Peyer's patch (tissue), 4 donors: ENCODE results near the gene SUN2. TPM values are rescaled to one million over a fixed set of nuclear protein-coding genes. Genes with fewer than 3 reads are reported as not detected.
A peak's percentile ranks its signal among the peaks of the same experiment; 100 is the strongest.

Experiments used
- DNase-seq, 3 donors: peaks; one replicate each; pipeline ENCODE4 v3.0.0-alpha.2; 2017 to 2019
- H3K27ac ChIP-seq, 4 donors: fragments of 200-600 bp; sonication (generic); one replicate each; pipeline ENCODE4 v1.5.1; 2016 to 2019
- H3K27me3 ChIP-seq, 2 donors: fragments of 200-600 bp; sonication (generic); one replicate each; pipeline ENCODE4 v1.5.1; 2019
- H3K36me3 ChIP-seq, 3 donors: fragments of 200-600 bp; sonication (generic); one replicate each; pipeline ENCODE4 v1.5.1; 2016 to 2019
- H3K4me1 ChIP-seq, 4 donors: fragments of 200-600 bp; sonication (generic); one replicate each; pipeline ENCODE4 v1.5.1; 2016 to 2019
- H3K4me3 ChIP-seq, 4 donors: fragments of 200-600 bp; sonication (generic); 1 replicate in 3 of 4; 2 replicates in 1 of 4; pipeline ENCODE4 v1.5.1; 2016 to 2019; ENCODE audit warnings: mild to moderate bottlenecking in 1 of 4
- H3K9me3 ChIP-seq, 4 donors: fragments of 200-600 bp; sonication (generic); one replicate each; pipeline ENCODE4 v1.5.1; 2016 to 2019; ENCODE audit warnings: mild to moderate bottlenecking in 1 of 4
- POLR2A ChIP-seq, 2 donors: fragments of 450-650 bp; IDR thresholded peaks; one replicate each; pipeline ENCODE4 v1.5.1; 2017; ENCODE audit warnings: antibody characterized with exemption in 2 of 2, mild to moderate bottlenecking in 2 of 2, moderate library complexity in 2 of 2
- total RNA-seq, 4 donors: library from RNA; depleted of rRNA; stranded (reverse); fragments of >200 nt; gene quantifications; one replicate each; pipeline ENCODE4 v1.1.0, GENCODE V29; 2016
- TF ChIP-seq, protein P1 (sequence below), 6 experiments: fragments of 450-650 bp in 4 of 6; fragments of 200-600 bp in 2 of 6; sonication (generic) in 1 of 6; IDR thresholded peaks; one replicate each; pipeline ENCODE4 v1.5.1; 2017 to 2019; ENCODE audit warnings: antibody characterized with exemption in 6 of 6, mild to moderate bottlenecking in 3 of 6, moderate library complexity in 1 of 6

The SUN2 gene
- total RNA-seq, 4 donors from 2014 or later, result 171 to 291 (median 248) TPM

- DNase-seq, result no peak
Observed at GRCh38 chr22:38699784-38700183, 56.0 kb downstream of the SUN2 start.

GRCh38 chr22:38699143-38699542, 56.7 kb downstream of the SUN2 start:
- peak overlapping the region in 3 of 4 donors; percentile 92 to 100 (median 97) for H3K27ac ChIP-seq
- H3K4me3 ChIP-seq, result peak overlapping the region in 3 of 4 donors; percentile 68 to 92 (median 90)
- H3K4me1 ChIP-seq, result peaks cover 0 to 57% (median 6%) of the 10 kb centered on the region in 4 donors
- no peaks in the 10 kb centered on the region for H3K36me3 ChIP-seq
- no peak for DNase-seq
- no peaks in the 10 kb centered on the region for H3K9me3 ChIP-seq
- H3K27me3 ChIP-seq, result no peaks in the 10 kb centered on the region
- TF ChIP-seq, protein P1, sequence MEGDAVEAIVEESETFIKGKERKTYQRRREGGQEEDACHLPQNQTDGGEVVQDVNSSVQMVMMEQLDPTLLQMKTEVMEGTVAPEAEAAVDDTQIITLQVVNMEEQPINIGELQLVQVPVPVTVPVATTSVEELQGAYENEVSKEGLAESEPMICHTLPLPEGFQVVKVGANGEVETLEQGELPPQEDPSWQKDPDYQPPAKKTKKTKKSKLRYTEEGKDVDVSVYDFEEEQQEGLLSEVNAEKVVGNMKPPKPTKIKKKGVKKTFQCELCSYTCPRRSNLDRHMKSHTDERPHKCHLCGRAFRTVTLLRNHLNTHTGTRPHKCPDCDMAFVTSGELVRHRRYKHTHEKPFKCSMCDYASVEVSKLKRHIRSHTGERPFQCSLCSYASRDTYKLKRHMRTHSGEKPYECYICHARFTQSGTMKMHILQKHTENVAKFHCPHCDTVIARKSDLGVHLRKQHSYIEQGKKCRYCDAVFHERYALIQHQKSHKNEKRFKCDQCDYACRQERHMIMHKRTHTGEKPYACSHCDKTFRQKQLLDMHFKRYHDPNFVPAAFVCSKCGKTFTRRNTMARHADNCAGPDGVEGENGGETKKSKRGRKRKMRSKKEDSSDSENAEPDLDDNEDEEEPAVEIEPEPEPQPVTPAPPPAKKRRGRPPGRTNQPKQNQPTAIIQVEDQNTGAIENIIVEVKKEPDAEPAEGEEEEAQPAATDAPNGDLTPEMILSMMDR (IDR thresholded peaks at IDR 0.05), result no peak
- no peak for TF ChIP-seq POLR2A (IDR thresholded peaks at IDR 0.05)

More at GRCh38 chr22:38699784-38700183, 56.0 kb downstream of the SUN2 start:
- peak overlapping the region; percentile 68 to 97 (median 91) for H3K4me3 ChIP-seq
- H3K36me3 ChIP-seq, result no peaks in the 10 kb centered on the region
- H3K9me3 ChIP-seq, result no peaks in the 10 kb centered on the region
- TF ChIP-seq POLR2A (IDR thresholded peaks at IDR 0.05), result no peak
- TF ChIP-seq, protein P1 (IDR thresholded peaks at IDR 0.05), result peak in 1 of 6 experiments; percentile 10
- no peaks in the 10 kb centered on the region for H3K27me3 ChIP-seq
- H3K27ac ChIP-seq, result peak overlapping the region; percentile 92 to 100 (median 98)
- H3K4me1 ChIP-seq, result peaks cover 0 to 56% (median 6%) of the 10 kb centered on the region in 4 donors

DNA sequence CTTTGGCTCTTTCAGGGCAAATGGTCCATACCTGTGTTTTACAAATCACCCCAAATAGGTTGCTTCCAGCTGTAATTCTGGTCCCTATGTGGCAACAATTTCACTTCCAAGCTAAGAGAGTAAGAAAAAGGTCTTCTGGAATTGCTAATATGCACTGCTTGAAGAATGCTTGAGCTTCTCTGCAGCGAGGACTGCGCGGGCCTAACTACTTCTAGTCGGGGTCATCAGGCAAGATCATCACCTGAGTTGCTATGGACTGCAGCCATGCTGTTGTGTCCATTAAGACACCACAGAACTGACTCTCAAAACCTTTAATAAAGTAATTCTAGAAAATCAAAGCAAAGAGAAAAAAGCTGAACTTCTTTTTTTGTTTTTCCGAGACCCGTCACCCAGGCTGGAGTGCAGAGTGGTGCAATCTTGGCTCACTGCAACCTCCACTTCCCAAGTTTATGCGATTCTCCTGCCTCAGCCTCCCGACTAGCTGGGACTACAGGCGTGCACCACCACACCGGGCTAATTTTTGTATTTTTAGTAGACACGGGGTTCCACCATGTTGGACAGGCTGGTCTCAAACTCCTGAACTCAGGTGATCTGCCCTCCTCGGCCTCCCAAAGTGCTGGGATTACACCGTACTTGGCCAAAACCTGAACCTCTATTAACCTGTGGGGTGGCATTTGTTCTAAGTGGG, 57.2 kb downstream of the SUN2 start:
- Histone ChIP-seq H3K4me1 (peaks cover 0 to 58% (median 6%) of the 10 kb centered on the region in 4 donors), H3K9me3 (no peaks in the 10 kb centered on the region), H3K4me3 (peak overlapping the region in 2 of 4 donors; percentile 68 to 90), H3K27ac (peak overlapping the region in 2 of 4 donors; percentile 97 to 100), H3K36me3 (no peaks in the 10 kb centered on the region), H3K27me3 (no peaks in the 10 kb centered on the region)
- TF ChIP-seq POLR2A (IDR thresholded peaks at IDR 0.05), result no peak
- TF ChIP-seq, protein P1 (IDR thresholded peaks at IDR 0.05), result no peak
- no peak for DNase-seq

DNA sequence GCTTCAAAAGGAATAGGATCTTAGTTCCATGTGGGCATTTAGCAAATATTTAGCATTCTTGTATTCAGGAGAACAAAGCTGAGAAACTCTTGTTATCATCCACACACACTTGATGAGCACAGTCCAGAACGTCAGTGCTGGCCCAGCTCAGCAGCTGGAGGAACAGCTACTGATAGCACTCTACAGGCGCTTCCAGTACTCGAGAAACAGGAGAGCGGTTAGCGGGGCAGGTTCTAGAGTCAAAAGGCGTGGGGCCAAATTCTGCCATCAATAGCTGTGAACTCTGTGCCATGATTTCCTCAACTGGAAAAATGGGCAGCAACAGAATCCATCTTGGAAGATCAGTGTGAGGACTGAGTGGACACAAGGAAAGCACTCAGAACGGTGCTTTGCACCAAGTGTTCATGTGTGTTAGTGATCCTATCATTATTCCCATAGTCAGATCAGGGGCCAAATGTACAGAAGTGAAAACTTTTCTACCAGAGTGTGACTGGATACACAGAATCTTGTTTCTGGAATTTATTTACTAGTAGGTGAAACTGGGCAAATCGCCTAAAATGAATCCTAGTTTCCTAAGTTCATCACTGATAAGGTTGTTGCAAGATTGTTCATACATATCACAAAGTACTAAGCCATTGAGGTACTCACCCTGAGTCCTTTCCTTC, 58.2 kb downstream of the SUN2 start:
- H3K9me3 ChIP-seq, result no peaks in the 10 kb centered on the region
- peak overlapping the region in 3 of 4 donors; percentile 75 to 100 (median 93) for H3K27ac ChIP-seq
- peaks cover 0 to 68% (median 6%) of the 10 kb centered on the region in 4 donors for H3K4me1 ChIP-seq
- H3K36me3 ChIP-seq, result no peaks in the 10 kb centered on the region
- DNase-seq, result peak in 1 of 3 donors; percentile 59
- peak overlapping the region in 2 of 4 donors; percentile 68 to 90 for H3K4me3 ChIP-seq
- H3K27me3 ChIP-seq, result no peaks in the 10 kb centered on the region
- TF ChIP-seq, protein P1 (IDR thresholded peaks at IDR 0.05), result no peak
- peak in 1 of 2 donors; percentile 45 for TF ChIP-seq POLR2A (IDR thresholded peaks at IDR 0.05)

GRCh38 chr22:38696606-38697424, 59.0 kb downstream of the SUN2 start:
- Histone ChIP-seq H3K9me3 (no peaks in the 10 kb centered on the region), H3K36me3 (peaks cover 0 to 7% (median 0%) of the 10 kb centered on the region in 3 donors), H3K27ac (peak overlapping the region in 3 of 4 donors; percentile 75 to 100 (median 93)), H3K27me3 (no peaks in the 10 kb centered on the region), H3K4me3 (peak overlapping the region in 2 of 4 donors; percentile 68 to 90), H3K4me1 (peaks cover 0 to 67% (median 6%) of the 10 kb centered on the region in 4 donors)
- peak in 1 of 3 donors; percentile 62 for DNase-seq
- TF ChIP-seq POLR2A (IDR thresholded peaks at IDR 0.05), result peak in 1 of 2 donors; percentile 49
- TF ChIP-seq, protein P1 (IDR thresholded peaks at IDR 0.05), result no peak
